Stimulated activated CD4-positive, alpha-beta T cell treated with anti-CD3 and anti-CD28 coated beads, TNF-alpha, amount 100 ng/mL, for 4 hours (primary cell): ENCODE measurements around the gene CALU.
A peak's percentile ranks its signal among the peaks of the same experiment; 100 is the strongest.

Experiments
- DNase-seq, 3 experiments: peaks; one replicate each; pipeline ENCODE4 v3.0.0-alpha.2; 2020; ENCODE audit warnings: low read depth in 3 of 3

Gene CALU

DNA sequence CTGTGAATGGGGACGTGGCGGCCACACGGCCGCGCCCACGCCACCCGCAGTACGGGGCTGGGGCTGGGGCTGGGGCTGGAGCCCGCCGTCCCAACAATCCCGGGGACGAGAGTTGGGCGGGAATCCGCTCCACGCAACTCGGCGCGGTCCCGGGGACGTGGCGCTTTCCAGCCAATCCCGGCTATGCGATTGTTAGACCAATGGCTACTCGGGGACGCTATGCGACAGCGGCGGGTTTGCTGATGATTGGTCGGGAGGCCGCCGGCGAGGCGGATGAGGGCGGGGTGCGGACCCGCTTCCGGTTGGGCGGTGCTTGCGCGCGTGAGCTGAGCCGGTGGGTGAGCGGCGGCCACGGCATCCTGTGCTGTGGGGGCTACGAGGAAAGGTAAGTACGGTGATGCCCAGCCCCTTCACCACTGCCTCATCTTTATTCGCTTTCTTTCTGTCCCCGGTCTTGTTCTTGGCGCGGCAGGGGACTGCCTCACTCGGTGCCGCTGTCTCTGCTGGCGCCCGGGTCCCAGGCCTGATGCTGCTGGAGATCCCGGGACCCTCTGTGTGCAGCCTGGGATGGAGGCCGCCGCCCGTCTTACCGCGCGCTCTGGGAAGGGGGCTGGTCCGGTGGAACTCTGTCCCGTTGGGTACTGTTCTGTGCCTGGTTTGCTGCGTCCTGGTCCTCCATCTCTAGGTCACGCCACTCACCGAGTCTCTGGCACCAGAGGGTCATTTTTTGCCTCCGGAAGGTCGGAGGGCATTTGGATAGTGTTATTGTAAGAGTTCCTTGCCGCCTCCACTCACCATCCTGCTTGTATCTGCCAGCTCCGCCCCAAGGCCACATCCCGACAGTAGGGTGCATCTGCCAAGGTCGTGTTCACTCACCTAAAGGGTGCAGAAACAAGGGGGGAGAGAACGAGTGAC lies at the start of gene CALU:
TSS of gene CALU (plus strand) at position 312 of the 915 bp plus-strand sequence. CDS start 9,225 bp downstream, outside the sequence.
- DNase-seq, result peak; percentile 80 to 88 (median 86)

DNA sequence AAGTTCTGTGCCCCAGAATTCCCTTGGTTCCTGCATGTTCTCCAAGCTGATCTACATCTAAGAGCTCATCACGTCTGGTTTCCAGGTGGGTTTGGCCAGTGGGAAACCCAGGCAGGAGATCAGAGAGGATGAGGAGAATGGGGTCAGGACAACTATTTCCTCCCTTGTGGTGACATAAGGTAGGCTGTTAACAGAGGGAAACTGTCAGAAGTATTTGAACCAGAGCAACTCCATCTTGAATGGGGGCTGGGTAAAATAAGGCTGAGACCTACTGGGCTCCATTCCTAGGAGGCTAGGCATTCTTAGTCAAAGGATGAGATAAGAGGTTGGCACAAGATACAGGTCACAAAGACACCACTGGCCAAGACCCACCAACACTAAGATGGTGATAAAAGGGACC lies 47.9 kb upstream of the CALU start:
- DNase-seq, result no peak

DNA sequence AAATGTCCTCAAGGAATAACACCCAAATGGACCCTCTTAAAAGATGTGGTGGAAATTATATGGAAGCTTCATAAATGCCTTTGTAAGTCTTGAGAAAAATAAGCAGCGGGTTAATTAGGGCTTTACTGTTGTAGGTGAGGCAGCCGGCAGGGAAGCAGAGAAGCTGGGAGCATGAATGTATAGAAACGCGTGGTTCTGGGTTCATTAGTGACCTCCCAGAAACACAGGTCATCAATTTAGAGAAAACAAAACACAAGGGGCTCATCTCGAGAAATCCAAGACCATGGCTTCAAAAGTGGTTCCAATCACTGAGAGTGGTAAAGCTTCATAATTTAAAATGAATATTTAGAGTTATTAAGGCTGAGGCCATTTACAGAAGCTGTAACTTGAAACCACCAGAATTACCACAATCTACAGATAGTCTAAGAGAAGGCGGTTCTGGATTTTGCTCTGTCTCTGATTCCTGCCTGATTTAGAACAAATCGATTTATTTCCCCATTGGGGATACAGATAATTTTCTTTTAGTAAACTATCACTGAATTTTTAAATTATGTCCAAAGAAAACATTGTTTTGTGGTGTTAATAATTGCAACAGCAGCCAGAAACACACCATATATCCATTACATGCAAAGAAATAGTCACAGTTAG lies 46.4 kb upstream of the CALU start:
- DNase-seq, result no peak

DNA sequence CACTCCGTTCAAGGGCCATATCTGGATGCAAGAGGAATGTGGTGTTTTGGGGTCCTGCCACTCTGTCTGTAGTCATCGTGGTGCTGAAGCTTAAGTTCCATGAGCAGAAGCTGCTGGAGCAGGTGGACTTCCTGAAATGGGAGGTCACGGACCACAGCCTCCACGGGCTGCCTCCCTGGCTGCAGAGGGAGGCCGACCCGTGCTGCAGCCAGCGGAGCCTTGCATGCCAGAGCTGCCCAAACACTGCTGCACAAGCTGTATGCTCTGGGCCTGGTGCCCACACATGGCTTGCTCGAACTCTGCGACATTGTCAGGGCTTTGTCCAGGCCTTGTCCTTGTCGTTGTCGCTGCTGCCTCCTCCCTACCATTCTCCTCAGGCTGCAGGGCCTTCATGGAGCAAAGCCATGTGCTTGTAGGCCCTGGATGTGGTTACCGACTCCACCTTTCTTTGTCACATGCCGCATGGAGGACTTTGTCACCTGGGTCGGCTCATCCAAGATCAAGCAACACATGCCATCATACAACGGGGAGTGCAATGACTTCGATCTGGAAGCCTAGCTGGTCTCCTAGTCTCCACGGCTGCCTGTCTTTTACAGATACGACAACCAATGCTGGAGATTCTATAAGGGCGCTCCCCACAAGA lies 45.7 kb upstream of the CALU start:
- DNase-seq, result no peak

DNA sequence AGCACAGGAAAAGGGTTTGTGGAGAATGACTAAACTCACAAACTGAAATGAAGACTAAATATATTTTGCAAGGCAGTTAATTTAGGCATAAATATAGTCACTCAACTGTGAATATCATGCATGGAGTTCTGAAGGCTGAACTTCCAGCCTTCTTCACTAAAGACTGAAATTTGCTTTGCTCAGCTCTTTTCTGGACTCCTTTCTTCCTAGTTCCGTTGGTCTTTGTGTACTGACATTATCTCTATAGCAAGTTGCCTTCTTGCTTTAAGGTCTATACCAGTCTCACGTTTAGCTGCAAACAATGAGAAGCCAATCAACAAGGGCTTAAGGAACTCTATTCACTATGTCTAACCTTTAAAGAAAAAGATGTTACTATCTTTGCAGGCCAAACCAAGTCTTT lies 44.4 kb upstream of the CALU start:
- no peak for DNase-seq

DNA sequence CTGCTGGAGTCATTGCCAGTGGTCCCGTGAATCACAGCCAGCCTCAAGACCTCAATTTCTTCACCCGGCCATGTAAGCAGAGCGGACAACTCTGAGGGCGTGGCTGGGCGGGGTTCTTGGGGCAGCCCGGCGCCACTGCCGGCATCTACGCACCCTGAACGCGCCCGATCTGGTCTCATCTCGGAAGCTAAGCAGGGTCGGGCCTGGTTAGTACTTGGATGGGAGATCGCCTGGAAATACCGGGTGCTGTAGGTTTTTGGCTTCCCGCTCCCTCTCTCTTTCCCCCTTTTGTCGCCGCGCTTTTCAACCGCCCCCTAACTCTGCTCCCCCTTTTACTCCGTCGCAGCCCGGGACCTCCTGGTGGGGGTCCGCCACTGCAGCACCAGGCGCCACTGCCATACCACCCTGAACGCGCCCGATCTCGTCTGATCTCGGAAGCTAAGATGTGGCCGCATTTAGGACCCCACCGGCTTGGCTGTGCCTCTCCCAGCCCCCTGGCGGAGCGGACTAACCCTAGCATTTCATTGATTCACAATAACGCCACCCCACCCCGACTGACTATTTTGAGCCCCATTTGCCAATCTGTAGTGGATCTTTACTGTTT lies 41.8 kb upstream of the CALU start:
- peak in 1 of 3 experiments; percentile 18 for DNase-seq

DNA sequence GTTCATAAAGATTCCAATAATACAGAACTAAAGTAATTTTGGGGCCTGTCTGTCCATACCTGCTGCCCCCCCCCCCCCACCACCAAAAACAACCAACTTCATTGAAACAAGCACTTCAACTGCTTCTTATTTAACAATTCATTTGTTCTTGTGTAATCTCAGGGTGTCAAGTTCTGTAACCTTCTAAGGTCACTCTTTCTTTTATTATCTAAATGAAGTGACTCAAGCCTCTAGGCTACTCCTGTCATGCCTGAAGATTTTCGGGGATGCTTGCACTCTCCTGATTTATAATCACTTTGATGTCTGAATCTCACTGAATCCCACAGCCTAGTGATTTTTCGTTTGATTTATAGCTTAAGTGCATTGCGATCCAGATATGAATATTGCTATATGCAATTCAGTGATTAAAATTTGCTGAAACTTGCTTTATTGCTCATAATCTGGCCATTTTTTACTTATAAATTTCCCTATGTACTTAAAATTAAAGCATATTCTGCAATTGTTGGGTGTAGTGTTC lies 39.9 kb upstream of the CALU start:
- DNase-seq, result no peak

DNA sequence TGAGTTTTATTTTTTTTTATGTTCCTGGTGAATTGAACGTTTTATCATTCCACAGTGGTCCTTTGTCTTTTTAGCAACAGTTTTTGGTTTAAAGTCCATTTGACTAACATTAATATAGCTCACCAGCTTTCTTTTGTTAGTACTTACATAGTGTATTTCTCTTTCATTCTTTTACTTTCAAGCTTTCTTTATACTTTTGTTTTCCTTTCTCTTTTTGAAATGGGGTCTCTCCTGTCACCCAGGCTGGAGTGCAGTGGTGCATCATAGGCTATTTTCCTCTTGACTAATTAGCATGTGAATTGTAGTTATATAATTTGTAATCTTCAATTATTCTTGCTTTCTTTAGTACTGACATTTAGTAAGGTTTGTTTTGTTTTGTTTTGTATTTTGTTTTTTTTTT lies 39.3 kb upstream of the CALU start:
- no peak for DNase-seq

DNA sequence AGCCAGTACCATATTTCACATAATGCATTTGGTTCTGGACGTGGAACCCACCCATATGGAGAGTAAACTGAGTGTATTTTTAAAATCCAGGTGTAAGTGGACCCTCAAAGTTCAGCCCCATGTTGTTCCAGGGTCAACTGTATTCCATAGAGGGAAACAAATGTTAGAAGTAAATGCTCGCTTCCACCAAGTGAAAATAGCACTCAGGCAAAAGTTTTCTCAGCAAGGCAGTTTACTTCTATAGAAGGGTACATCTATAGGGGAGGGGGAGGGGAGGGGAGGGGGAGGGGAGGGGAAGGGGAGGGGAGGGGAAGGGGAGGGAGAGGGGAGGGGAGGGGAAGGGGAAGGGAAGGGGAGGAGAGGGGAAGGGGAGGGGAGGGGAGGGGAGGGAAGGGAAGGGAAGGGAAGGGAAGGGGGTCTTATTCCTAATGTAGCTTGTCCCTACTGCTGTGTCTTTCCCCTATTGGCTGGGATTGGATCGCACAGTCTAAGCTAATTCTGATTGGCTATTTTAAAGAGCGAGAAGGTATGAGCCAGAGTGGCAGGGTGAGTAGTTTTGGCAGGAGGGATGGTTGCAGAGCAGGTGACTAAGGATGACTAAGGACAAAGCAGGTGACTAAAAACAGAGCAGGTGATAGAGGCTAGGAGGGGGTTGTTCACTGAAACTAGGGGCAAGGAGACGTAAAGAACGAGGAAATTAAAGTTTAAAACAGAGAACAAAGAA lies 37.9 kb upstream of the CALU start:
- no peak for DNase-seq

DNA sequence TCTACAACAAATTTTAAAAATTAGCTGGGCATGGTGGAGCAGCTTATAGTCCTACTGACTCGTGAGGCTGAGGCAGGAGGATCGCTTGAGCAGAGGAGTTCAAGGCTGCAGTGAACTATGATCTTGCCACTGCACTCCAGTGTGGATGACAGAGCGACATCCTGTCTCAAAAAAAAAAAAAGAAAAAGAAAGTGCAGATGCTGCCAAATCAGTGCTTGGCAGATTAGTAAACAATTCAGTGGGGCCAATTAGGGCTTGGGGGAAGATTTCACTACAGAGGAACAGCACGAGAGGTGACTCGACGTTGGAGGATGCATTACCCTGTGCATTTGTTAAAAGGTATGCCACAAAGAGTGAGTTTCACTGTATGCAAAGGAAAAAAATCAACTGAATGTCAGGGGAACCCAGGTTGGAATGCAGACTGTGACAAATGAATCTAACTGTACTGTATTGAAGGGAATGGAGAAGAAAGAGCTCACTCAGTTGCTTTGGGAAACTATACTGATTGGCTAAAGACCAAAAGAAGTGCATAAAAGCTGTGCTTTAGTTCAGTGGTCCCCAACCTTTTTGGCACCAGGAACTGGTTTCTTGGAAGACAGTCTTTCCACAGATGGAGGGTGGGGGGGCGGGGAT lies 35.4 kb upstream of the CALU start:
- no peak for DNase-seq

DNA sequence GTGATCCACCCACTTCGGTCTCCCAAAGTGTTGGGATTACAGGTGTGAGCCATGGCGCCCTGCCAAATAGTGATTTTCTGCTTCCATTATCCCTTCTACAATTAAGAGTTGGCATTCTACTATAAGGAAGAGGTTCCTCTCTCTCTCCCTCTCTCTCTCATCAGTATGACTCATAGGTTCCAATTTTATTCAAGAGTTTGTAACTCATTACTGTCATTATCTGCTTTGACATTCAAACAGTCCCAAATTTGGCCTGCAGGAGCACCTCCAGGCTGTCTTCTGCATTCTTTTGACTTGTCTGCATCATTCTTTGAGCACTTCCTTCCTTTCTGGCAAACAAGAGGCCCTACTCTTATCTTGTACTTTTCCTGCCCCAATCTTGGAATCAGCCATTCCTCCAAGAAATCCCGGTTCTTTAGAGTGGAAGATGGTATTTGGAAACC lies 33.2 kb upstream of the CALU start:
- no peak for DNase-seq

DNA sequence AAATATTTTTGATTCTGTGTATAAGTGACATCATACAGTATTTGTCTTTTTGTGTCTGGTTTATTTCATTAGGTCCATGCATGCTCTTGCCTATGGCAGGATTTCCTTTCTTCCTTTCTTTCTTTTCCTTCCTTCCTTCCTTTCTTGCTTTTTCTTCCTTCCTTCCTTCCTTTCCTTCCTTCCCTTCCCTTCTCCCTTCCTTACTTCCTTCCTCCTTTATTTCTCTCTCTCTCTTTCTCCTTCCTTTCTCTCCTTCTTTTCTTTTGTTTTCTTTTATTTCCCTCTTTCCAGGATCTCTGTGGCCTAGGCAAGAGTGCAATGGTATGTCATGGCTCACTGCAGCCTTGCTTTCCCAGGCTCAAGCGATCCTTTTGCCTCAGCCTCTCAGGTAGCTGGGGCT lies 31.4 kb upstream of the CALU start:
- no peak for DNase-seq

DNA sequence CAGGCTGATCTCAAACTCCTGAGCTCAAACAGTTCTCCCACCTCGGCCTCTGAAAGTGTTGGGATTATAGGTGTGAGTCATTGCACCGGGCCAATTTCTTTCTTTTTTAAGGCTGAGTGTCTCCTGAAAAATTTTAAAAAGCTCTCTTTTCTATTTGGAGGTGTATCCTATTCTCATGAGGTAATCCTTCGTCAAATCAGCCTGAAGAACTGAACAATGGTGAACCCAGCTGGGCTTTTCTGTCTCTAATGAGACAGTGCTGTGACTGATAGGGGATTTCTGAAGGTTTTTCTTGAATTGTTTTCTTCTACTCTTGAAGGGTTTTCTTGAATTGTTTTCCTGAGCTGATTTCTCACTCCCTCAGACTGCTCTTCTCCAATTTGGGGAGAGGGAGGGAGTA lies 30.9 kb upstream of the CALU start:
- DNase-seq, result no peak

DNA sequence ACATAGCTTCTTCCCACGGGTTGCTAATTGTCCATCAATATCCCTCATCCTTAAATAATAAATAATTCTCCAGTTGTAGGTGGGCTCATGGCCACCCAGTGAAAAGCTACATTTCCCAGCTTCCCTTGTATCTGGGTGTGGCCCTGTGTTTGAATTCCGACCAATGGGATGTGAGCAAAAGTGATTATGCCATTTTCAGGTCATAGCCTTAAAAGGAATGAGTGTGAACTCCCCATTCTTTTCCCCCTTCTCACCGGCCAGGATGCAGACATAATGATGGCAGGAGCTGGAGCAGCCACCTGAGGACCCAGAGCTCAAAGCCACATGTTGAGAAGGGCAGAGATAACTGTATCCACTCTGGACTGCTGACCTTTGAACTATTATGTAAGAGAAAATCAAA lies 30.3 kb upstream of the CALU start:
- DNase-seq, result no peak

DNA sequence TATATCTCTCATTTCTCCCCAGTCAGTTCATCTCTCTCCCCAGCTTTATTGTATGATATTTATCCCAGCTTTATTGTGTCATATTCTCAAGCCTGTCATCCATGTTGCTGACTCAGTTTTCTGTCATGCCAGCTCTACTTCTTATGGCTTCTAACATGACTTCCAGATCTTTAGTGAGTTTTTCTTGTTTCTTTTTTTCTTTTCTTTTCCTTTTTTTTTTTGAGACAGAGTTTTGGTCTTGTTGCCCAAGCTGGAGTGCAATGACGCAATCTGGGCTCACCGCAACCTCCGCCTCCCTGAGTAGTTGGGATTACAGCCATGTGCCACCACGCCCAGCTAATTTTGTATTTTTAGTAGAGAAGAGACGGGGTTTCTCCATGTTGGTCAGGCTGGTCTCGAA lies 28.7 kb upstream of the CALU start:
- no peak for DNase-seq

DNA sequence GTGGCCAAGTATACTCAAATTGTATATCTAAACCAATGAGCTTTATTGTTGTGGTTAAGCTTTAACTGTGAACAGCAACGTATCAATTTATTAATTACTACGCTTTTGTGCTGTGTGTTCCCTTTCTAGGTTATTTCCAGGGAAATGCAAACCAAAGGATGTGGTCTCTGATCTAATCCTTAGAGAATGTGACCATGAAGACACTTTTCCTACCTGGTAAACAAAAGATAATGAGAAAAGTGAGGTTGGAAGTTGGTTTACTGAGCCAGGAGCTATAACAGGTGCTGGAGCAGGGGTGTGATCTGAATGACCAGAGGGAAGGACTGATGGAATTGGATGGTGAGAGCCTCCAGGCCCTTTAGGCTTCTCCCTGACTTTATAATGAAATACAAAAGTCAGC lies 25.4 kb upstream of the CALU start:
- DNase-seq, result no peak

DNA sequence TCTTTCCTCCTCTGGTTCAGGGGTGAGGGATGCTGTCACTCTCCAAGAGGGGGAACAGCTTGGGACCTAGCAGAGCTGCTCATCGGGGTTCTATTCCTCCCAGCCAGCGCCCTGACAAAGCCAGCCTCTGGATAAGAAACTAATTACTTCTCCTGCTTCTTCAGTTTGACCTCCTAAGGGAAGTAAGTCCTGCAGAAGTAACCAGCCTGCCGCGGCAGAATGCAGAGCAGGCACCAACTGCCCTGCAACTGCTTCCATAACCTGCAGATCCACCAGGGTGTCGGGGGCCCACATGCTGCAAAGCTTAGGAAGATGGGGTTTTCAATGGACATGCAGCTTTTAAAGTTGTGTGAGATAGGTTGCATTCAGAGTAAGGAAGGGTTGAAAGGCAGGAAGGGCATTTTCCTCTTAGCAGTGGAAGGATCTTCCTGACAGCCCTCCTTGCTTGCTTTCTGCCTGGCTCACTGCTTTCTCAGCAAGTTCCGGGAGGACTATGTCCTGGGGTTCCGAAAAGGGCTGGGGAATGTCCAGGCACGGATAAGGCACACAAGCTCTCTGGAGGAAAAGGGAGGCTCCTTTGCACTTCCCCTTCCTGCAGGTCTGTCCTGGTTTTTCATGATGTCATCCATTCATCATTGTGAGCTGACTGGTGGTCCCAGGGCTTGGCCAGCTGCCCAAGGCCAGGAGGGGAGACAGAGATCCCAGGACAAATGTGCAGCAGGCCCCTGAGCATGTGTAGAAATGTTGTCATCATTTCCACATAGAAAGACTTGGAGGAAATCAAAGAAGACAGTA lies 24.3 kb upstream of the CALU start:
- DNase-seq, result no peak

DNA sequence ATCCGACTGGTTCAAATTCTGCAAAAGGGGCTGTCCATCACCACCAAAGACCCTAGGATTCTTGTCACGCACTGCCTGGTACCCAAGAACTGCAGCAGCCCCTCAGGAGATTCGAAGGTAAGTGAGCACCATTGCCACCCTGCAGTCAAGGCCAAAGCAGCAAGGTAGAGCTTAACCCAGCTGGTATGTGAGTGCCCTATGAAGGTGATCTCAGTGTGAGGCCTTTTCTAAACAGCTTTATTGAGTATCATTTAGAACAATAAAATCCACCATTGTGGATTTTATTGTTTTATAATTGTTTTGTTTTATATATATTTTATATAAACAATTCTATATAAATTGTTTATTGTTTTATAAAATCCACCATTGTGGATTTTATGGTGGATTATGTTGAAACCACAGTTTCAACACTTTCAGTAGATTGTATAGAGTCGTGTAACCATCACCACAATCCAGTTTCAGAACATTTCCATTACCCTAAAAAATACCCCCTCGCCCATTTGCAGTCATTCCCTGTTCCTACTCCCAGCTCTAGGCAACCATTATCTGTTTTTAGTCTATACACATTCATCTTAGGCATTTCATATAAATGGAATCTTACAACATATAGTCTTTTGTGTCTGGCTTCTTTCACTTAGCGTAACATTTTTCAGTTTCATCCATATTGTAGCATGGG lies 20.1 kb upstream of the CALU start:
- DNase-seq, result no peak

DNA sequence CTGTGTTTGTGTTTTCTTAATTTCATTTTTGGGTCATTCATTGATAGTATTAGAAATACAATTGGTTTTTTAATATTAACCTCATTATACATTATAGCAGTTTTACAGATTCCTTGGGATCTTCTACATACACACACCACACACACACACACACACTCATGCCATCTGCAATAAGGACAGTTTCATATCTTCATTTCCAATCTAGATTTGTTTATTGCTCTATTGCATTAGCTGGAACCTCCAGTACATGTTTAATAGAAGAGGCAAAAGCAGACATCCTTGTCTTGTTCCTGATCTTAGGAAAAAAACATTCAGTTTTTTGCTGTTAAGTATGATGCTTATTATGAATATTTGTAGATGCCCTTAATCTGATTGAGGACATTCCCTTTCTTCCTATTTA lies 17.8 kb upstream of the CALU start:
- DNase-seq, result no peak

DNA sequence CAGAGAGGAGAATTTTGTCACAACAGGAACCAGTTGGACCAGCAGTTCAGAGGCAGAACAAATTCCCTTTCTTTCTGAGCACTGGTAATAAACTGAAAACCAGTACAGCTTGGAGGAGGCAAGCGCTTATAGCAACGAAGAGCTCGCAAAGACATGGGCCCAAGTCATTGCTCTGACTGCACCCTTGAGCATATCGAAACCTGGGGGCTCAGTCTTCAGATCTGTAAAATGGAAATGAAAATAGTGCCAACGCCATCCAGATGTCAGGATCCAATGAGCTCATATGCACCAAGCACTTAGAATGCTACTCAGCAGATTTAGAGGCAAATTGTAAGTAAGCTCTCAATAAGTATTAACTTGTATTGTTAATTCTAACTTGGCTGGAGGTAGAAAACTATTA lies 14.4 kb upstream of the CALU start:
- no peak for DNase-seq
